ENCODE results near the gene HTR5A. TPM values are rescaled to one million over a fixed set of nuclear protein-coding genes. Genes with fewer than 3 reads are reported as not detected.
A peak's percentile ranks its signal among the peaks of the same experiment; 100 is the strongest.

Gene HTR5A
- total and polyA plus RNA-seq, 8 donors, result not detected

GRCh38 chr7:155054761-155055160 is 15.4 kb upstream of the HTR5A start:
- DNase-seq (peak in 2 of 4 donors; percentile 38 to 58), ATAC-seq (no peak)
- Histone ChIP-seq H3K4me1 (no peaks in the 10 kb centered on the region), H3K9me3 (no peaks in the 10 kb centered on the region), H3K4me3 (no peak overlapping the region), H3K27ac (no peak overlapping the region), H3K27me3 (no peaks in the 10 kb centered on the region), H3K36me3 (no peaks in the 10 kb centered on the region)
- intact Hi-C loops (cut with DNase I), result no loop called here
- no peak for TF ChIP-seq CTCF (IDR thresholded peaks at IDR 0.05)

- no peaks in the 10 kb centered on the region for H3K4me1 ChIP-seq
- intact Hi-C loops (cut with DNase I), result no loop called here
- no peak overlapping the region for H3K4me3 ChIP-seq
- H3K27ac ChIP-seq, result no peak overlapping the region
- no peak for ATAC-seq
- no peak for TF ChIP-seq CTCF (IDR thresholded peaks at IDR 0.05)
- no peaks in the 10 kb centered on the region for H3K27me3 ChIP-seq
- no peak for DNase-seq
- no peaks in the 10 kb centered on the region for H3K36me3 ChIP-seq
- H3K9me3 ChIP-seq, result no peaks in the 10 kb centered on the region
Observed at GRCh38 chr7:155057076-155057475, 13.0 kb upstream of the HTR5A start.

- ATAC-seq (no peak), DNase-seq (no peak)
- Histone ChIP-seq H3K4me1 (no peaks in the 10 kb centered on the region), H3K9me3 (no peaks in the 10 kb centered on the region), H3K27me3 (no peaks in the 10 kb centered on the region), H3K27ac (no peak overlapping the region), H3K4me3 (no peak overlapping the region), H3K36me3 (no peaks in the 10 kb centered on the region)
- intact Hi-C loops (cut with DNase I), result no loop called here
- TF ChIP-seq CTCF (IDR thresholded peaks at IDR 0.05), result no peak
Observed at GRCh38 chr7:155058896-155059295, 11.2 kb upstream of the HTR5A start.

- intact Hi-C loops (cut with DNase I), result no loop called here
- no peaks in the 10 kb centered on the region for H3K27me3 ChIP-seq
- no peaks in the 10 kb centered on the region for H3K36me3 ChIP-seq
- H3K4me1 ChIP-seq, result no peaks in the 10 kb centered on the region
- no peaks in the 10 kb centered on the region for H3K9me3 ChIP-seq
- TF ChIP-seq CTCF (IDR thresholded peaks at IDR 0.05), result no peak
- no peak overlapping the region for H3K4me3 ChIP-seq
- DNase-seq, result no peak
- no peak for ATAC-seq
- no peak overlapping the region for H3K27ac ChIP-seq
Observed at GRCh38 chr7:155059703-155060102, 10.4 kb upstream of the HTR5A start.

GRCh38 chr7:155062411-155062810 is 7.7 kb upstream of the HTR5A start:
- DNase-seq (no peak), ATAC-seq (no peak)
- no peak for TF ChIP-seq CTCF (IDR thresholded peaks at IDR 0.05)
- intact Hi-C loops (cut with DNase I), result no loop called here
- Histone ChIP-seq H3K27ac (no peak overlapping the region), H3K4me3 (no peak overlapping the region), H3K27me3 (no peaks in the 10 kb centered on the region), H3K36me3 (no peaks in the 10 kb centered on the region), H3K9me3 (no peaks in the 10 kb centered on the region), H3K4me1 (no peaks in the 10 kb centered on the region)
